Ishikawa (cell line): ENCODE measurements around the gene NPIPB8.

Experiments
- CEBPB ChIP-seq: IDR thresholded peaks from 2 replicates; pipeline ENCODE4 v1.6.1; 2012
- CREB1 ChIP-seq: IDR thresholded peaks from 2 replicates; pipeline ENCODE4 v1.6.1; 2012; ENCODE audit warnings: low read depth
- EGR1 ChIP-seq: IDR thresholded peaks from 2 replicates; pipeline ENCODE4 v1.6.1; 2012
- EP300 ChIP-seq: IDR thresholded peaks from 2 replicates; pipeline ENCODE4 v1.6.1; 2012; ENCODE audit warnings: borderline replicate concordance
- FOXM1 ChIP-seq: IDR thresholded peaks from 2 replicates; pipeline ENCODE4 v1.6.1; 2012; ENCODE audit warnings: low read depth, borderline replicate concordance
- NFIC ChIP-seq: IDR thresholded peaks from 2 replicates; pipeline ENCODE4 v1.6.1; 2012
- RAD21 ChIP-seq: IDR thresholded peaks from 2 replicates; pipeline ENCODE4 v1.6.1; 2012; ENCODE audit warnings: low read depth
- TAF1 ChIP-seq: IDR thresholded peaks from 2 replicates; pipeline ENCODE4 v1.6.1; 2012; ENCODE audit warnings: low read depth, mild to moderate bottlenecking
- TCF12 ChIP-seq: IDR thresholded peaks from 2 replicates; pipeline ENCODE4 v1.6.1; 2012; ENCODE audit warnings: low read depth
- TEAD4 ChIP-seq: IDR thresholded peaks from 2 replicates; pipeline ENCODE4 v1.6.1; 2012
- YY1 ChIP-seq: IDR thresholded peaks from 2 replicates; pipeline ENCODE4 v1.6.1; 2012; ENCODE audit warnings: low read depth
- ZBTB7A ChIP-seq: IDR thresholded peaks from 2 replicates; pipeline ENCODE4 v1.6.1; 2012; ENCODE audit warnings: low read depth
- TF ChIP-seq, protein P1 (sequence below): IDR thresholded peaks from 2 replicates; pipeline ENCODE4 v1.6.1; 2012
- TF ChIP-seq, protein P2 (sequence below): IDR thresholded peaks from 2 replicates; pipeline ENCODE4 v1.6.1; 2012; ENCODE audit warnings: low read depth, mild to moderate bottlenecking
- TF ChIP-seq, protein P3 (sequence below): IDR thresholded peaks from 2 replicates; pipeline ENCODE4 v1.6.1; 2012

Gene NPIPB8

DNA sequence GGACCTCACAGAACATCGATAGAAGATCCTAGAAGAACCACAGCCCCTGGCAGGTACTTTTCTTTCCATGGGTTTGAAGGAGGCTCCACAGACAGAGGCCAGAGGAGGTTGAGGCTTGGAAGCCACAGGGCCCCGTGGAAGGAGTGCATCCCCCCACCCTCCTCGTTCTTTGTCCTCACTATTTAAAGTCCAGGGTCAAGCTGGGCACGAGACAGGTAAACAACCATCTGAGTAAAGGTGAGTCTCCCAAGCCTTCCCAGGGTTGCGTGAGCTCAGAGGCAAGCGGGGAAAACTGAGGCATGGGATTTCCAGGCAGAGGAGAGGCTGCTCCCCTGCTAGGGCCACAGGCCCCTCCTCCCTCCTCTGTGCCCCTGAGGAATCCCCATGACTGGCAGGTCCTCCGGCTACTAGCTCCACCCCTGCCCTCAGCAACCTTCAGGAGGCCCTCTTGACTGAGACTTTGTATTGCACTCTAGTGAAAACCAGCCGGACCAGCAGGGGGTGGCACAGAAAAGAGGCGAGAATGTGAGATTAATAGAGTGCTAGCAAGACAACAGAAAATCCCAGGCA, 40.1 kb upstream of the NPIPB8 start:
- TF ChIP-seq NFIC, result no peak
- no peak for TF ChIP-seq CREB1
- TF ChIP-seq, protein P1, sequence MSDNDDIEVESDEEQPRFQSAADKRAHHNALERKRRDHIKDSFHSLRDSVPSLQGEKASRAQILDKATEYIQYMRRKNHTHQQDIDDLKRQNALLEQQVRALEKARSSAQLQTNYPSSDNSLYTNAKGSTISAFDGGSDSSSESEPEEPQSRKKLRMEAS, result no peak
- 0 out of 2 replicates have a peak, but pooled peaks have one; percentile 13 for TF ChIP-seq RAD21

DNA sequence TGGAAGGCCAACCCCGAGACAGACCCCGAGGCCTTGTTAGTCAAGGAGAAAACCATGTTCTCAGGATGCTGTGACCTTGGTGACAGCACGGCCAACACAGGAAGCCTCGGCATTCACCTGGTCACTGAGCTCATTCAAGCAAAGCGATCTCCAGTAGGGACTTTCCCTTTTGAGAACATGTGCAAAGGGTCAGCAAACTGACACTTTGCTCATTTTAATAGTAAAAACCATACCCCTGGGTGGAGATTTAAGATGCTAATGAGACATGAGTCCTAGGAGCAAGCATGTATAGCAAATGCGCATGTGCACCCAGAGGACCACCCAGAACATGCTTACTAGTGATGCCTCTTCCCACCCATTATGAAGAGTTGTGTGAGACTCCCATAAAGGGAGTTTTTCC, 35.3 kb upstream of the NPIPB8 start:
- TF ChIP-seq CEBPB, result no peak
- TF ChIP-seq FOXM1, result no peak
- no peak for TF ChIP-seq YY1
- TF ChIP-seq NFIC, result no peak

DNA sequence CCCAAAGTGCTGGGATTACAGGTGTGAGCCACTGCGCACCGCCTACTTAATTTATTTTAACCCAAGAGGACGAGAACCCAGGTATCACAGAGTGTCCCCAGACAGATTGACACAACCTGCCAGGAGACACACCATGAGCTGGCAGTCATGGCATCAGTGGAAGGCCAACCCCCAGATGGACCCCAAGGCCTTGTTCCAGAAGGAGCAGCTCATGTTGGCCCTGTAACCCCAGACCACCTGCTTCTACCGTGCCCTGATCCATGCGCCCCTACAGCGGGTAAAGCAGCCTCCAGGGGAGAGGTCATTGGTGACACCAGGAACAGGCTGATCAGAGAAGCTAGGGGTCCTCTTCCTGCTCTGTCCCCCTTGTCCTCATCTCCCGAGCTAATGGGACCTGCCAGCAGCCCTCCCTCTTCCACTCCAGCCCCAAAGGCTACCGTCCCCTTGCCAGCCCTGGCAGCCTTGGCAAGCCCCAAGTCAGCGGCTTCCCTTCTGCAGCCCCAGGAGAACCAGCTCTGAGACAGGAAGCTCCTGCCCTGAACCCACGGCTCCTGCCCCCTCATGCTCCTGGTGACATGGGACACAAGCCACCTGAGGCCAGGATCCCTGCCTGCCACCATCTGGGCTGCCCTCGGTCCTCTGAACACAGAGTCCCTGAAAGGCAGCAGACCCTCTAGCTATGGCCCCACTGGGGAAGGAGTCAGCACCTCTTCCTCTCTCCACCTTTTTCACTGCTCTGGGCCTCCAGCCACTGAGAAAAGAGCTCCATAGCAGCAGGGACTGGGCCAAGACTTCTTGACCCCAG, 34.3 kb upstream of the NPIPB8 start:
- no peak for TF ChIP-seq FOXM1
- TF ChIP-seq CREB1, result no peak
- TF ChIP-seq CEBPB, result no peak
- no peak for TF ChIP-seq EGR1
- no peak for TF ChIP-seq YY1
- TF ChIP-seq, protein P1, result no peak
- TF ChIP-seq, protein P2, sequence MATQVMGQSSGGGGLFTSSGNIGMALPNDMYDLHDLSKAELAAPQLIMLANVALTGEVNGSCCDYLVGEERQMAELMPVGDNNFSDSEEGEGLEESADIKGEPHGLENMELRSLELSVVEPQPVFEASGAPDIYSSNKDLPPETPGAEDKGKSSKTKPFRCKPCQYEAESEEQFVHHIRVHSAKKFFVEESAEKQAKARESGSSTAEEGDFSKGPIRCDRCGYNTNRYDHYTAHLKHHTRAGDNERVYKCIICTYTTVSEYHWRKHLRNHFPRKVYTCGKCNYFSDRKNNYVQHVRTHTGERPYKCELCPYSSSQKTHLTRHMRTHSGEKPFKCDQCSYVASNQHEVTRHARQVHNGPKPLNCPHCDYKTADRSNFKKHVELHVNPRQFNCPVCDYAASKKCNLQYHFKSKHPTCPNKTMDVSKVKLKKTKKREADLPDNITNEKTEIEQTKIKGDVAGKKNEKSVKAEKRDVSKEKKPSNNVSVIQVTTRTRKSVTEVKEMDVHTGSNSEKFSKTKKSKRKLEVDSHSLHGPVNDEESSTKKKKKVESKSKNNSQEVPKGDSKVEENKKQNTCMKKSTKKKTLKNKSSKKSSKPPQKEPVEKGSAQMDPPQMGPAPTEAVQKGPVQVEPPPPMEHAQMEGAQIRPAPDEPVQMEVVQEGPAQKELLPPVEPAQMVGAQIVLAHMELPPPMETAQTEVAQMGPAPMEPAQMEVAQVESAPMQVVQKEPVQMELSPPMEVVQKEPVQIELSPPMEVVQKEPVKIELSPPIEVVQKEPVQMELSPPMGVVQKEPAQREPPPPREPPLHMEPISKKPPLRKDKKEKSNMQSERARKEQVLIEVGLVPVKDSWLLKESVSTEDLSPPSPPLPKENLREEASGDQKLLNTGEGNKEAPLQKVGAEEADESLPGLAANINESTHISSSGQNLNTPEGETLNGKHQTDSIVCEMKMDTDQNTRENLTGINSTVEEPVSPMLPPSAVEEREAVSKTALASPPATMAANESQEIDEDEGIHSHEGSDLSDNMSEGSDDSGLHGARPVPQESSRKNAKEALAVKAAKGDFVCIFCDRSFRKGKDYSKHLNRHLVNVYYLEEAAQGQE, result no peak
- no peak for TF ChIP-seq NFIC
- no peak for TF ChIP-seq EP300
- TF ChIP-seq TEAD4, result no peak
- no peak for TF ChIP-seq RAD21
- TF ChIP-seq TCF12, result no peak
- no peak for TF ChIP-seq TAF1

DNA sequence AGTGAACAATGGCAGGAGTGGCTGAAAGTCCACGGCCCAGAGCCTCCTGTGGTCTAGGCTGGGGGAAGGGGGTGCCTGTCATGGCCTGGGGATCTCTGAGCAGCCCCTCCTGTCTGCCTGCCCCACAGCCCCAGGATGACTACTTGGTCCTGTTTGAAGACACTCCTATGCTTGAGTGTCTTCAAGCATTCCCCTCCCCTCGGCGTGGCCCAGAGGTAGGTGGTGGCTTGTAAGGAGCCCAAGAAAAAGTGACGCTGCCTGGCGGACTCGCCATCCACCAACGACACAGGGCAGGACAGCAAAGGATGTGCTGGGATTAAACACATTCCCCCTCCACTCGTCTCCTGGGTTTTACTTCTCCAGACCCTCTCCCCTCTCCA, 33.7 kb upstream of the NPIPB8 start:
- no peak for TF ChIP-seq TCF12
- TF ChIP-seq EP300, result no peak
- TF ChIP-seq NFIC, result no peak
- no peak for TF ChIP-seq TEAD4

DNA sequence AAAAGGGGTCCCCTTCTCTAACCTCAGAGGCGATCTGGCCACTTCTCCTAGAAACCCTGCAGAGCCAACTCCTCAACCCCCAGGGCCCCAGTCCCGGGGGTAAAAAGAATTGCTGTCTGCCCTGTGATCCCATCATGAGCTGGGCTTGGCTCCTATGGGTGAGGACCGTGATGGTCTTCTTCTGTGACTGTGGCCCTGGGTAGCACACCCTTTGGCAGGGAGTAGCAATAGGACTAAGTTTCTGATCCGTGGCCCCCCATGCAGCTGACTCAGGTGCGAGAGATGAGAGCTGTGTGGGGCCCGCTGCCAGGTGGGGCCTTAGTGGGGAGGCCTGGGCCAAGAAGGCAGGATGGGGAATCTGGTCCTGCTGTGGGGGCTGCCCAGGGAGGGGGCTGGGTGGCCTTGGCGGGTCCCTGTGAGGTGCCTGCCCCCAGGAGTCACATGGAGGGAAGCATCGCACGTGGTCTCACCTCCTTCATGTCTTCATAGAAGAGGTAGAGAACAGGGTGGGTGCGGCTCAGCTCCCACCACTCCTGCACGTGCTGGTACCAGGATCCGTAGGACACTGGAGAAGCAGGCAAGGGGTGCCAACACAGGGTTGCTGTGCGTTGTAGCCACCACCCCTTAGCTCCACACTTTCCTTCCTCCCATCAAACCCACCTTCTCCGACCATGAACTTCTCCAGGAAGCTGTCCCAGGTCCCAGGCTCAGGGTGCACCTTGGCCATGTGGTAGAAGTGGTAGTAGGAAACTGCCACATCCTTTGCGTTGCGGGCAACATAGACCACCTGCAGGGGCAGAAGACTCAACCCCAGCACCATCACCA, 31.4 kb upstream of the NPIPB8 start:
- no peak for TF ChIP-seq EGR1
- TF ChIP-seq RAD21, result no peak
- TF ChIP-seq TEAD4, result no peak
- TF ChIP-seq EP300, result no peak
- TF ChIP-seq, protein P1, result no peak
- TF ChIP-seq CREB1, result no peak
- TF ChIP-seq, protein P3, sequence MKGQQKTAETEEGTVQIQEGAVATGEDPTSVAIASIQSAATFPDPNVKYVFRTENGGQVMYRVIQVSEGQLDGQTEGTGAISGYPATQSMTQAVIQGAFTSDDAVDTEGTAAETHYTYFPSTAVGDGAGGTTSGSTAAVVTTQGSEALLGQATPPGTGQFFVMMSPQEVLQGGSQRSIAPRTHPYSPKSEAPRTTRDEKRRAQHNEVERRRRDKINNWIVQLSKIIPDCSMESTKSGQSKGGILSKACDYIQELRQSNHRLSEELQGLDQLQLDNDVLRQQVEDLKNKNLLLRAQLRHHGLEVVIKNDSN, result no peak
- no peak for TF ChIP-seq FOXM1
- TF ChIP-seq TAF1, result no peak
- no peak for TF ChIP-seq NFIC
- no peak for TF ChIP-seq CEBPB
- TF ChIP-seq YY1, result no peak
- TF ChIP-seq TCF12, result no peak
- TF ChIP-seq, protein P2, result no peak
- no peak for TF ChIP-seq ZBTB7A

DNA sequence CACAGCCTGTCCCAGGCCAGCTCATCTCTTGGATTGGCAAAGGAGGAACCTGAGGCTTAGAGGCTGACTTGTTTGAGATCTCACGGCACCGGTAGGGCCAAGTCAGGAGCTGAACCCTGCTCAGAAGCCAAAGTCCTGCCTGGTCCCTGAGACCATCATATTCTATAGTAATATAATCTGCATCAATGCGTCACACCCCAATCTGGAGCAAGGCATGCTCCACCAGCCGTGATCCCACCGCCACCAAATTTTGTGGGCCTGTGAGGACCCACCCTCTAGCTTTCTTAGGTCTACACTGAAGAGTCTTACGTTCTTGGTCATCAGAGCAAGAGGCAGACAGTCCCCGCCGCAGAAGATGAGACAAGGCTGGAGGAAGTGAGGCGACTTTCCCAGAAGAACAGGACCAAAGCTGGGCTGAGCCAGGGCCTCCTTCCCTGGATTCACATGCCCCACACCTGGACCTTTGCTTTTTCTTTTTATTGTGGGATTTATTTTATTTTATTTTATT, 30.7 kb upstream of the NPIPB8 start:
- TF ChIP-seq FOXM1, result no peak
- TF ChIP-seq CREB1, result no peak
- TF ChIP-seq TAF1, result no peak
- no peak for TF ChIP-seq TEAD4
- no peak for TF ChIP-seq NFIC
- TF ChIP-seq, protein P2, result no peak
- no peak for TF ChIP-seq EP300
- TF ChIP-seq, protein P3, result no peak
- no peak for TF ChIP-seq YY1
- TF ChIP-seq CEBPB, result no peak
- TF ChIP-seq ZBTB7A, result no peak
- TF ChIP-seq RAD21, result no peak
- no peak for TF ChIP-seq EGR1
- TF ChIP-seq, protein P1, result no peak
- no peak for TF ChIP-seq TCF12
